K562 (cell line): Measurements from ENCODE around the gene CSMD2.

Experiments
- CBX3 ChIP-seq, 2 experiments: IDR thresholded peaks; 1 replicate in 1 of 2; 2 replicates in 1 of 2; pipeline ENCODE4 v1.6.1; 2012; ENCODE audit warnings: inconsistent platforms in 2 of 2, low read length in 2 of 2, borderline replicate concordance in 1 of 2, control low read depth in 1 of 2
- CTCF ChIP-seq, 3 experiments: IDR thresholded peaks in 2 of 3; conservative IDR thresholded peaks in 1 of 3; 2 replicates each; pipeline ENCODE4 v1.5.1; 2011 to 2012; ENCODE audit warnings: low read length in 3 of 3, mild to moderate bottlenecking in 3 of 3, control low read depth in 2 of 3, improper control_type of control experiment in 1 of 3, inconsistent platforms in 1 of 3, low read depth in 1 of 3, mixed read lengths in 1 of 3, moderate library complexity in 1 of 3; ENCODE audit not compliant: insufficient read depth in 2 of 3
- GTF2F1 ChIP-seq: IDR thresholded peaks from 2 replicates; pipeline ENCODE4 v1.6.1; 2011; ENCODE audit warnings: low read depth, low read length, improper control_type of control experiment
- SMARCE1 ChIP-seq: fragments of 450-650 bp; IDR thresholded peaks from 2 replicates; pipeline ENCODE4 v1.7.1; 2016; ENCODE audit warnings: mild to moderate bottlenecking

- no peak for TF ChIP-seq SMARCE1
- no peak for TF ChIP-seq CBX3 (IDR thresholded peaks at IDR 0.05; ENCODE audit: borderline replicate concordance in 1 of 2, low read length in 2 of 2)
- no peak for TF ChIP-seq CTCF (IDR thresholded peaks at IDR 0.05 in 2 of 3, conservative IDR thresholded peaks at IDR 0.05 in 1 of 3; ENCODE audit: insufficient read depth in 2 of 3, low read depth in 1 of 3, low read length in 3 of 3)
- TF ChIP-seq GTF2F1: no peak
Observed at GRCh38 chr1:33583567-33583966, 581.5 kb downstream of the CSMD2 start.
